Measurements from ENCODE around the gene PCGF3.

DNA sequence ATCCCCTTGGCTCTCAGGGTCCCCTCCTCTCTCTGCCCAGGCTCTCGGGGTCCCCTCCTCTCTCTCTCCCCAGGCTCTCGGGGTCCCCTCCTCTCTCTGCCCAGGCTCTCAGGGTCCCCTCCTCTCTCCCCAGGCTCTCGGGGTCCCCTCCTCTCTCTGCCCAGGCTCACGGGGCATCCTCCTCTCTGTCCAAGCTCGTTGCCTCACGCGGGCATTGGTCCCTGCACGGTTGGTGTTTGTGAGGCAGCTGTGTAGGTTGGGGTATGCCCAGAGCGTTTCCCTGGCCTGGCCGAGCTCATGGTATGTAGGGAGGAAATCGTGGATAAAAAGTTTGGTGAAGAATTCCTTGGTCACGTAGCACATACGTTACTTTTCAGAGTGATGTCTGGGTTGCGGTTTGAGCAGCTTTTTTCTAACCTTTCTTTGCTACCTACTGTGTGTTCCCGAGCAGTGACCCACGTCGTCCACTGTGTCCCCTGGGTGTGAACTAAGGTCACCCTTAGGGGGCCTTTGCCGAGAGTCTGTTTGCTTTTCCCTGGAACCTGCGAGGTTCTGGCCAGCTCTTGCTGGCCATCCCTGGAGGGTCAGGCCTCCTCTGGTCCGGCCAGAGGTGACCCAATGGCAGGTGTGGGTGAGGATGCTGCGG, 36.6 kb downstream of the PCGF3 start:
- no peak for TF ChIP-seq PTBP1 (IDR thresholded peaks at IDR 0.05; ENCODE audit: low read depth, low read length)
- no peak for TF ChIP-seq RAD51 (IDR thresholded peaks at IDR 0.05; ENCODE audit: borderline replicate concordance, low read depth)
- no peak for TF ChIP-seq POLR2A (conservative IDR thresholded peaks at IDR 0.05)
- TF ChIP-seq CEBPG (CRISPR knock-in tag; IDR thresholded peaks at IDR 0.05), result no peak
- TF ChIP-seq CEBPG (tag; conservative IDR thresholded peaks at IDR 0.05 in 1 of 2, IDR thresholded peaks at IDR 0.05 in 1 of 2), result no peak
- no peak for TF ChIP-seq MEF2D (tag; conservative IDR thresholded peaks at IDR 0.05; ENCODE audit: low read depth)
- TF ChIP-seq, protein P1, sequence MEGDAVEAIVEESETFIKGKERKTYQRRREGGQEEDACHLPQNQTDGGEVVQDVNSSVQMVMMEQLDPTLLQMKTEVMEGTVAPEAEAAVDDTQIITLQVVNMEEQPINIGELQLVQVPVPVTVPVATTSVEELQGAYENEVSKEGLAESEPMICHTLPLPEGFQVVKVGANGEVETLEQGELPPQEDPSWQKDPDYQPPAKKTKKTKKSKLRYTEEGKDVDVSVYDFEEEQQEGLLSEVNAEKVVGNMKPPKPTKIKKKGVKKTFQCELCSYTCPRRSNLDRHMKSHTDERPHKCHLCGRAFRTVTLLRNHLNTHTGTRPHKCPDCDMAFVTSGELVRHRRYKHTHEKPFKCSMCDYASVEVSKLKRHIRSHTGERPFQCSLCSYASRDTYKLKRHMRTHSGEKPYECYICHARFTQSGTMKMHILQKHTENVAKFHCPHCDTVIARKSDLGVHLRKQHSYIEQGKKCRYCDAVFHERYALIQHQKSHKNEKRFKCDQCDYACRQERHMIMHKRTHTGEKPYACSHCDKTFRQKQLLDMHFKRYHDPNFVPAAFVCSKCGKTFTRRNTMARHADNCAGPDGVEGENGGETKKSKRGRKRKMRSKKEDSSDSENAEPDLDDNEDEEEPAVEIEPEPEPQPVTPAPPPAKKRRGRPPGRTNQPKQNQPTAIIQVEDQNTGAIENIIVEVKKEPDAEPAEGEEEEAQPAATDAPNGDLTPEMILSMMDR (IDR thresholded peaks at IDR 0.05 in 2 of 3, conservative IDR thresholded peaks at IDR 0.05 in 1 of 3; ENCODE audit: insufficient read depth in 2 of 3, low read depth in 1 of 3, low read length in 3 of 3), result no peak
- no peak for TF ChIP-seq CHCHD3 (CRISPR knock-in tag; IDR thresholded peaks at IDR 0.05)
- TF ChIP-seq HNRNPL (IDR thresholded peaks at IDR 0.05; ENCODE audit: low read depth, low read length), result no peak
- TF ChIP-seq, protein P2, sequence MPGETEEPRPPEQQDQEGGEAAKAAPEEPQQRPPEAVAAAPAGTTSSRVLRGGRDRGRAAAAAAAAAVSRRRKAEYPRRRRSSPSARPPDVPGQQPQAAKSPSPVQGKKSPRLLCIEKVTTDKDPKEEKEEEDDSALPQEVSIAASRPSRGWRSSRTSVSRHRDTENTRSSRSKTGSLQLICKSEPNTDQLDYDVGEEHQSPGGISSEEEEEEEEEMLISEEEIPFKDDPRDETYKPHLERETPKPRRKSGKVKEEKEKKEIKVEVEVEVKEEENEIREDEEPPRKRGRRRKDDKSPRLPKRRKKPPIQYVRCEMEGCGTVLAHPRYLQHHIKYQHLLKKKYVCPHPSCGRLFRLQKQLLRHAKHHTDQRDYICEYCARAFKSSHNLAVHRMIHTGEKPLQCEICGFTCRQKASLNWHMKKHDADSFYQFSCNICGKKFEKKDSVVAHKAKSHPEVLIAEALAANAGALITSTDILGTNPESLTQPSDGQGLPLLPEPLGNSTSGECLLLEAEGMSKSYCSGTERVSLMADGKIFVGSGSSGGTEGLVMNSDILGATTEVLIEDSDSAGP (CRISPR knock-in tag; IDR thresholded peaks at IDR 0.05), result no peak
- TF ChIP-seq BACH1 (tag; IDR thresholded peaks at IDR 0.05), result no peak
- no peak for TF ChIP-seq RCOR1 (IDR thresholded peaks at IDR 0.05; ENCODE audit: borderline replicate concordance in 1 of 2, low read depth in 2 of 2, low read length in 2 of 2)
- no peak for TF ChIP-seq SPI1 (IDR thresholded peaks at IDR 0.05; ENCODE audit: borderline replicate concordance, low read depth, low read length)
- TF ChIP-seq, protein P3, sequence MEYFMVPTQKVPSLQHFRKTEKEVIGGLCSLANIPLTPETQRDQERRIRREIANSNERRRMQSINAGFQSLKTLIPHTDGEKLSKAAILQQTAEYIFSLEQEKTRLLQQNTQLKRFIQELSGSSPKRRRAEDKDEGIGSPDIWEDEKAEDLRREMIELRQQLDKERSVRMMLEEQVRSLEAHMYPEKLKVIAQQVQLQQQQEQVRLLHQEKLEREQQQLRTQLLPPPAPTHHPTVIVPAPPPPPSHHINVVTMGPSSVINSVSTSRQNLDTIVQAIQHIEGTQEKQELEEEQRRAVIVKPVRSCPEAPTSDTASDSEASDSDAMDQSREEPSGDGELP (CRISPR knock-in tag; IDR thresholded peaks at IDR 0.05; ENCODE audit: borderline replicate concordance), result no peak

Measured in K562 (cell line).